ENCODE data around the gene NDUFS1.
"Not testable (repeated sequence)": the region's sequence is repeated elsewhere in the genome, so short reads cannot be mapped to it uniquely, and the experiment has no call there.

DNA sequence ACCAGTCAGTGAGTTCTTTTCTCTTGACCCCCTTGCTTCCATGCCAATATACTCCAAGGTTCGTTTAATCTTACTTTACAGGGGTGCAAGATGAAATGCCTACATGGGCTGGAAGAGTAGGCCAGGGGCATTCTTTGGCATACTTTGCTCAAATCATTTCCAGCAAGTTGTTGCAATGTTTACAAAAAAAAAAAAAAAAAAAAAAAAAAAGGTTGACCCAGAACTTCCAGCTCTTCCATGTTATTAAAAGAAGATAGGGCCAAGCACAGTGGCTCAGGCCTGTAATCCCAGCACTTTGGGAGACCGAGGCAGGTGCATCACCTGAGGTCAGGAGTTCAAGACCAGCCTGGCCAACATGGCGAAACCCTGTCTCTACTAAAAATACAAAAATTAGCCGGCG lies 81.4 kb downstream of the NDUFS1 start:
- TF ChIP-seq, protein P1, sequence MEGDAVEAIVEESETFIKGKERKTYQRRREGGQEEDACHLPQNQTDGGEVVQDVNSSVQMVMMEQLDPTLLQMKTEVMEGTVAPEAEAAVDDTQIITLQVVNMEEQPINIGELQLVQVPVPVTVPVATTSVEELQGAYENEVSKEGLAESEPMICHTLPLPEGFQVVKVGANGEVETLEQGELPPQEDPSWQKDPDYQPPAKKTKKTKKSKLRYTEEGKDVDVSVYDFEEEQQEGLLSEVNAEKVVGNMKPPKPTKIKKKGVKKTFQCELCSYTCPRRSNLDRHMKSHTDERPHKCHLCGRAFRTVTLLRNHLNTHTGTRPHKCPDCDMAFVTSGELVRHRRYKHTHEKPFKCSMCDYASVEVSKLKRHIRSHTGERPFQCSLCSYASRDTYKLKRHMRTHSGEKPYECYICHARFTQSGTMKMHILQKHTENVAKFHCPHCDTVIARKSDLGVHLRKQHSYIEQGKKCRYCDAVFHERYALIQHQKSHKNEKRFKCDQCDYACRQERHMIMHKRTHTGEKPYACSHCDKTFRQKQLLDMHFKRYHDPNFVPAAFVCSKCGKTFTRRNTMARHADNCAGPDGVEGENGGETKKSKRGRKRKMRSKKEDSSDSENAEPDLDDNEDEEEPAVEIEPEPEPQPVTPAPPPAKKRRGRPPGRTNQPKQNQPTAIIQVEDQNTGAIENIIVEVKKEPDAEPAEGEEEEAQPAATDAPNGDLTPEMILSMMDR (conservative IDR thresholded peaks at IDR 0.05; ENCODE audit: low read depth, low read length), result not testable (repeated sequence)
- TF ChIP-seq EZH2 (IDR thresholded peaks at IDR 0.05; ENCODE audit: low read length, unreplicated experiment); EZH2phosphoT487 (IDR thresholded peaks at IDR 0.05; ENCODE audit: borderline replicate concordance, low read length): not testable (repeated sequence)
